Measurements from ENCODE around the gene UNC45A.

The UNC45A gene

GRCh38 chr15:90945091-90945490 is 10.0 kb downstream of the UNC45A start:
- no peak for DNase-seq

GRCh38 chr15:90946538-90946937 is 11.5 kb downstream of the UNC45A start:
- no peak for DNase-seq

GRCh38 chr15:90946941-90947576 is 12.0 kb downstream of the UNC45A start:
- DNase-seq: no peak

- no peak for DNase-seq
Measured at GRCh38 chr15:90947577-90948357, 12.7 kb downstream of the UNC45A start.

- no peak for DNase-seq
Measured at GRCh38 chr15:90948506-90948905, 13.4 kb downstream of the UNC45A start.

- DNase-seq: no peak
Measured at GRCh38 chr15:90949979-90950675, 15.0 kb downstream of the UNC45A start.

GRCh38 chr15:90950676-90951075 is 15.6 kb downstream of the UNC45A start:
- no peak for DNase-seq

- no peak for DNase-seq
Measured at GRCh38 chr15:90952901-90953677, 18.0 kb downstream of the UNC45A start.

GRCh38 chr15:90953947-90954711 is 19.0 kb downstream of the UNC45A start:
- no peak for DNase-seq

GRCh38 chr15:90954712-90955623 is 19.9 kb downstream of the UNC45A start, which contains the start of gene RCCD1:
Gene RCCD1, plus strand, starts transcription at chr15:90954884. Its CDS starts 1,851 bp downstream, at chr15:90956735.
- peak; percentile 86 for DNase-seq

- no peak for DNase-seq
Measured at GRCh38 chr15:90955624-90956273, 20.7 kb downstream of the UNC45A start.

GRCh38 chr15:90956274-90957030 is 21.4 kb downstream of the UNC45A start:
- peak; percentile 42 for DNase-seq

- DNase-seq: no peak
Measured at GRCh38 chr15:90957031-90957790, 22.1 kb downstream of the UNC45A start.

- DNase-seq: no peak
Measured at GRCh38 chr15:90957791-90958190, 22.7 kb downstream of the UNC45A start.

- DNase-seq: no peak
Measured at GRCh38 chr15:90959028-90959595, 24.0 kb downstream of the UNC45A start.

GRCh38 chr15:90959894-90960293 is 24.8 kb downstream of the UNC45A start:
- DNase-seq: no peak

GRCh38 chr15:90960298-90961091 is 25.4 kb downstream of the UNC45A start:
- no peak for DNase-seq

- DNase-seq: no peak
Measured at GRCh38 chr15:90962021-90962420, 26.9 kb downstream of the UNC45A start.

Data from CD4-positive, alpha-beta T cell treated with Interleukin-4 for 4 hours (primary cell).